Activated B cell treated with CpG ODN at 0.5 μM for 24 hours (primary cell): ENCODE results near the gene OSBPL7. TPM values are rescaled to one million over a fixed set of nuclear protein-coding genes. Genes with fewer than 3 reads are reported as not detected.

Source experiments
- ATAC-seq: fragments of 200-7000 bp; cut with Tn5 transposase; one replicate; pipeline ENCODE4 v1.10.0; 2021; ENCODE audit warnings: low read depth, mild to moderate bottlenecking, moderate library complexity
- CTCF ChIA-PET: fragments of 350-600 bp; sonication (Branson Sonifier 250); formaldehyde crosslinking; loops from one replicate; lab custom pipeline; 2021; ENCODE audit warnings: antibody characterized with exemption; lab: Charles Lee
- POLR2A ChIA-PET: fragments of 350-600 bp; sonication (Branson Sonifier 250); formaldehyde crosslinking; loops from one replicate; lab custom pipeline; 2021; ENCODE audit warnings: antibody characterized with exemption; lab: Charles Lee
- DNase-seq: peaks from one replicate; pipeline ENCODE4 v3.0.0; 2022
- H3K27ac Mint-ChIP-seq: one replicate; pipeline ENCODE4 v1.8.0; 2020; ENCODE audit warnings: mixed read lengths
- H3K27me3 Mint-ChIP-seq: one replicate; pipeline ENCODE4 v1.8.0; 2021; ENCODE audit warnings: mixed read lengths
- H3K36me3 Mint-ChIP-seq: one replicate; pipeline ENCODE4 v1.8.0; 2021; ENCODE audit warnings: low read depth, mixed read lengths
- H3K4me1 Mint-ChIP-seq: one replicate; pipeline ENCODE4 v1.8.0; 2021; ENCODE audit warnings: mixed read lengths
- H3K4me3 Mint-ChIP-seq: one replicate; pipeline ENCODE4 v1.8.0; 2020; ENCODE audit warnings: mild to moderate bottlenecking, mixed read lengths
- H3K9me3 Mint-ChIP-seq: one replicate; pipeline ENCODE4 v1.8.0; 2020; ENCODE audit warnings: mixed read lengths
- CTCF ChIP-seq: fragments of 200-600 bp; IDR thresholded peaks from one replicate; pipeline ENCODE4 v1.8.0; 2022; ENCODE audit warnings: antibody characterized with exemption, mild to moderate bottlenecking
- intact Hi-C: fragments of 100-400 bp; cut with micrococcal nuclease; formaldehyde crosslinking; loops from one replicate; pipeline ENCODE4 v1.15.1; 2024
- total RNA-seq: library from RNA; stranded (reverse); gene quantifications from 2 replicates; pipeline ENCODE4 v1.2.3, GENCODE V29; 2022

The OSBPL7 gene
- total RNA-seq, 1 donor from 2014 or later, result 34.4 TPM

GRCh38 chr17:47867813-47868533 is 46.4 kb upstream of the OSBPL7 start:
- POLR2A ChIA-PET, result interaction anchor here (0.7 kb wide), 1 partner anchor 29 kb away, joined by 4 read pairs; no protein-coding TSS in a partner anchor
- DNase-seq, result no peak
- TF ChIP-seq CTCF, result no peak
- Mint-ChIP-seq H3K9me3 (no peaks in the 10 kb centered on the region), H3K27ac (no peak overlapping the region), H3K36me3 (no peaks in the 10 kb centered on the region), H3K27me3 (peaks cover 47% of the 10 kb centered on the region), H3K4me3 (no peak overlapping the region), H3K4me1 (peaks cover 7% of the 10 kb centered on the region)
- ATAC-seq, result no peak
- CTCF ChIA-PET, result no interaction called here
- intact Hi-C loops, result no loop called here

GRCh38 chr17:47866941-47867340 is 45.3 kb upstream of the OSBPL7 start:
- no peak for DNase-seq
- Mint-ChIP-seq H3K27me3 (peaks cover 45% of the 10 kb centered on the region), H3K4me1 (peaks cover 2% of the 10 kb centered on the region), H3K27ac (no peak overlapping the region), H3K4me3 (no peak overlapping the region), H3K36me3 (no peaks in the 10 kb centered on the region), H3K9me3 (no peaks in the 10 kb centered on the region)
- intact Hi-C loops, result no loop called here
- no peak for TF ChIP-seq CTCF
- ATAC-seq, result no peak
- POLR2A ChIA-PET, result no interaction called here
- CTCF ChIA-PET, result no interaction called here

GRCh38 chr17:47864791-47865216 is 43.2 kb upstream of the OSBPL7 start:
- ATAC-seq (no peak), DNase-seq (no peak)
- H3K4me1 Mint-ChIP-seq, result no peaks in the 10 kb centered on the region
- CTCF ChIA-PET, result no interaction called here
- intact Hi-C loops, result no loop called here
- H3K9me3 Mint-ChIP-seq, result no peaks in the 10 kb centered on the region
- H3K27ac Mint-ChIP-seq, result no peak overlapping the region
- POLR2A ChIA-PET, result no interaction called here
- peaks cover 35% of the 10 kb centered on the region for H3K27me3 Mint-ChIP-seq
- TF ChIP-seq CTCF, result no peak
- no peaks in the 10 kb centered on the region for H3K36me3 Mint-ChIP-seq
- H3K4me3 Mint-ChIP-seq, result no peak overlapping the region

GRCh38 chr17:47862621-47863440 is 41.2 kb upstream of the OSBPL7 start:
- H3K4me1 Mint-ChIP-seq, result no peaks in the 10 kb centered on the region
- H3K27me3 Mint-ChIP-seq, result peaks cover 42% of the 10 kb centered on the region
- no peak overlapping the region for H3K27ac Mint-ChIP-seq
- H3K4me3 Mint-ChIP-seq, result no peak overlapping the region
- intact Hi-C loops, result no loop called here
- CTCF ChIA-PET, result interaction anchor here (0.5 to 0.9 kb wide), 2 partner anchors 22 to 28 kb away, joined by 3 read pairs; partner anchors contain the start of gene SCRN2
- H3K9me3 Mint-ChIP-seq, result no peaks in the 10 kb centered on the region
- ATAC-seq (no peak), DNase-seq (no peak)
- H3K36me3 Mint-ChIP-seq, result no peaks in the 10 kb centered on the region
- TF ChIP-seq CTCF, result no peak
- POLR2A ChIA-PET, result interaction anchor here (0.6 to 0.8 kb wide), 2 partner anchors 16 to 106 kb away, joined by 7 to 8 read pairs; no protein-coding TSS in a partner anchor

GRCh38 chr17:47860386-47860785 is 38.8 kb upstream of the OSBPL7 start:
- TF ChIP-seq CTCF, result no peak
- Mint-ChIP-seq H3K36me3 (no peaks in the 10 kb centered on the region), H3K9me3 (no peaks in the 10 kb centered on the region), H3K27me3 (peaks cover 47% of the 10 kb centered on the region), H3K4me3 (no peak overlapping the region), H3K27ac (no peak overlapping the region), H3K4me1 (no peaks in the 10 kb centered on the region)
- no peak for ATAC-seq
- CTCF ChIA-PET, result interaction anchor here (1.3 kb wide), 1 partner anchor 19 kb away, joined by 3 read pairs; the partner anchor contains the start of gene SCRN2
- no peak for DNase-seq
- POLR2A ChIA-PET, result no interaction called here
- intact Hi-C loops, result no loop called here
